Inflammatory macrophage treated with lipopolysaccharide for 4 hours (primary cell): ENCODE results near the gene HEPN1.

Experiments used
- DNase-seq: peaks from one replicate; pipeline ENCODE4 v3.0.0-alpha.2; 2020

The HEPN1 gene

GRCh38 chr11:124918950-124919349 is at the start of gene HEPN1:
Gene HEPN1, plus strand, starts transcription at chr11:124919250.
- no peak for DNase-seq

GRCh38 chr11:124869331-124869730 is 49.7 kb upstream of the HEPN1 start:
- no peak for DNase-seq

GRCh38 chr11:124869856-124870387 is 49.1 kb upstream of the HEPN1 start:
- no peak for DNase-seq

- no peak for DNase-seq
These were observed 48.6 kb upstream of the HEPN1 start for GRCh38 chr11:124870430-124870829.

GRCh38 chr11:124872280-124872679 is 46.8 kb upstream of the HEPN1 start:
- no peak for DNase-seq

GRCh38 chr11:124872741-124873140 is 46.3 kb upstream of the HEPN1 start:
- no peak for DNase-seq

- no peak for DNase-seq
These were observed 45.1 kb upstream of the HEPN1 start for GRCh38 chr11:124873951-124874350.

GRCh38 chr11:124874571-124875255 is 44.3 kb upstream of the HEPN1 start:
- no peak for DNase-seq

- DNase-seq: no peak
These were observed 43.6 kb upstream of the HEPN1 start for GRCh38 chr11:124875401-124875800.

GRCh38 chr11:124875943-124876817 is 42.9 kb upstream of the HEPN1 start:
- DNase-seq: peak; percentile 76

- DNase-seq: no peak
These were observed 42.0 kb upstream of the HEPN1 start for GRCh38 chr11:124876818-124877630.

- DNase-seq: no peak
These were observed 41.5 kb upstream of the HEPN1 start for GRCh38 chr11:124877631-124877909.

GRCh38 chr11:124877910-124878758 is 40.9 kb upstream of the HEPN1 start:
- DNase-seq: no peak

GRCh38 chr11:124878759-124879492 is 40.1 kb upstream of the HEPN1 start:
- no peak for DNase-seq

- DNase-seq: no peak
These were observed 39.4 kb upstream of the HEPN1 start for GRCh38 chr11:124879493-124880289.

- no peak for DNase-seq
These were observed 38.8 kb upstream of the HEPN1 start for GRCh38 chr11:124880290-124880611.

GRCh38 chr11:124880958-124881357 is 38.1 kb upstream of the HEPN1 start:
- no peak for DNase-seq

GRCh38 chr11:124882339-124883071 is 36.5 kb upstream of the HEPN1 start:
- no peak for DNase-seq

- no peak for DNase-seq
These were observed 34.7 kb upstream of the HEPN1 start for GRCh38 chr11:124884340-124884739.

- DNase-seq: no peak
These were observed 34.1 kb upstream of the HEPN1 start for GRCh38 chr11:124884869-124885479.
